Mesenchymal stem cell (in vitro differentiated cells and primary cell): ENCODE data around the gene LRSAM1.
A peak's percentile ranks its signal among the peaks of the same experiment; 100 is the strongest.

Experiments
- DNase-seq: peaks from one replicate; pipeline ENCODE4 v3.0.0-alpha.2; 2013
- H2AFZ ChIP-seq: one replicate; pipeline ENCODE4 v1.6.1; 2013; ENCODE audit warnings: low read depth, mild to moderate bottlenecking, control low read depth, inconsistent platforms, low read length, moderate library complexity
- H2AK5ac ChIP-seq: 2 replicates; pipeline ENCODE4 v1.6.1; 2013; ENCODE audit warnings: low read length, moderate library complexity, mild to moderate bottlenecking, inconsistent platforms; ENCODE audit not compliant: severe bottlenecking
- H2BK120ac ChIP-seq: one replicate; pipeline ENCODE4 v1.6.1; 2013; ENCODE audit warnings: low read depth, mild to moderate bottlenecking, inconsistent platforms, low read length, moderate library complexity
- H2BK12ac ChIP-seq, 2 experiments: one replicate each; pipeline ENCODE4 v1.6.1; 2013; ENCODE audit warnings: inconsistent platforms in 2 of 2, low read length in 2 of 2, mild to moderate bottlenecking in 2 of 2, moderate library complexity in 2 of 2, control low read depth in 1 of 2
- H2BK15ac ChIP-seq: one replicate; pipeline ENCODE4 v1.6.1; 2013; ENCODE audit warnings: mild to moderate bottlenecking, low read depth, inconsistent platforms; ENCODE audit not compliant: poor library complexity, severe bottlenecking
- H2BK5ac ChIP-seq: 2 replicates; pipeline ENCODE4 v1.6.1; 2013; ENCODE audit warnings: low read depth, mild to moderate bottlenecking, low read length, control low read depth, inconsistent platforms; ENCODE audit not compliant: poor library complexity, severe bottlenecking
- H3K14ac ChIP-seq, 2 experiments: one replicate each; pipeline ENCODE4 v1.6.1; 2013; ENCODE audit warnings: inconsistent platforms in 2 of 2, low read length in 2 of 2, control low read depth in 1 of 2, mild to moderate bottlenecking in 1 of 2, moderate library complexity in 1 of 2
- H3K18ac ChIP-seq, 2 experiments: one replicate each; pipeline ENCODE4 v1.6.1; 2013; ENCODE audit warnings: inconsistent platforms in 2 of 2, low read length in 2 of 2, control low read depth in 1 of 2, low read depth in 1 of 2, mild to moderate bottlenecking in 1 of 2
- H3K23ac ChIP-seq, 2 experiments: one replicate each; pipeline ENCODE4 v1.6.1; 2013; ENCODE audit warnings: inconsistent platforms in 2 of 2, low read length in 2 of 2, mild to moderate bottlenecking in 2 of 2, moderate library complexity in 2 of 2, control low read depth in 1 of 2
- H3K27ac ChIP-seq: 2 replicates; pipeline ENCODE4 v1.5.1; 2013; ENCODE audit warnings: mild to moderate bottlenecking, moderate library complexity, low read length, control low read depth, inconsistent platforms; ENCODE audit not compliant: poor library complexity, severe bottlenecking
- H3K27me3 ChIP-seq, 2 experiments: 2 replicates each; pipeline versions ENCODE4 v1.6.1 to v1.7.0; 2013; ENCODE audit warnings: low read length in 2 of 2, mild to moderate bottlenecking in 2 of 2, moderate library complexity in 2 of 2, control low read depth in 1 of 2, inconsistent platforms in 1 of 2; ENCODE audit not compliant: control insufficient read depth in 1 of 2, insufficient read depth in 1 of 2
- H3K36me3 ChIP-seq, 2 experiments: 2 replicates each; pipeline versions ENCODE4 v1.6.1 to v1.7.0; 2013; ENCODE audit warnings: low read length in 2 of 2, control low read depth in 1 of 2, inconsistent platforms in 1 of 2, low read depth in 1 of 2, mild to moderate bottlenecking in 1 of 2; ENCODE audit not compliant: insufficient read depth in 2 of 2, control insufficient read depth in 1 of 2
- H3K4ac ChIP-seq, 2 experiments: one replicate each; pipeline ENCODE4 v1.6.1; 2013; ENCODE audit warnings: inconsistent platforms in 2 of 2, low read length in 2 of 2, mild to moderate bottlenecking in 2 of 2, moderate library complexity in 2 of 2, control low read depth in 1 of 2, low read depth in 1 of 2
- H3K4me1 ChIP-seq: 2 replicates; pipeline ENCODE4 v1.6.1; 2013; ENCODE audit warnings: low read depth, low read length, control low read depth; ENCODE audit not compliant: control insufficient read depth, insufficient read depth
- H3K4me2 ChIP-seq: 2 replicates; pipeline ENCODE4 v1.6.1; 2013; ENCODE audit warnings: low read length, mild to moderate bottlenecking, inconsistent platforms; ENCODE audit not compliant: poor library complexity, severe bottlenecking
- H3K4me3 ChIP-seq, 2 experiments: 2 replicates each; pipeline versions ENCODE4 v1.5.1 to v1.7.0; 2013; ENCODE audit warnings: low read length in 2 of 2, mild to moderate bottlenecking in 2 of 2, control low read depth in 1 of 2, low read depth in 1 of 2; ENCODE audit not compliant: insufficient read depth in 1 of 2
- H3K79me1 ChIP-seq: replicated peaks from 2 replicates; pipeline ENCODE4 v1.6.1; 2013; ENCODE audit warnings: mild to moderate bottlenecking, control low read depth, low read length, inconsistent platforms; ENCODE audit not compliant: poor library complexity, severe bottlenecking
- H3K9ac ChIP-seq: 2 replicates; pipeline ENCODE4 v1.7.0; 2013; ENCODE audit warnings: mild to moderate bottlenecking, low read length, moderate library complexity
- H3K9me3 ChIP-seq: 2 replicates; pipeline ENCODE4 v1.7.0; 2013; ENCODE audit warnings: mild to moderate bottlenecking, low read length; ENCODE audit not compliant: control insufficient read depth
- H4K8ac ChIP-seq: one replicate; pipeline ENCODE4 v1.6.1; 2013; ENCODE audit warnings: inconsistent platforms, mild to moderate bottlenecking, low read length, moderate library complexity
- H4K91ac ChIP-seq: one replicate; pipeline ENCODE4 v1.6.1; 2013; ENCODE audit warnings: mild to moderate bottlenecking, low read length, inconsistent platforms
- WGBS: methylation state at CpG from one replicate; pipeline ENCODE4 v1.1.7; 2013; ENCODE audit warnings: mixed read lengths; 5-methylcytosine and 5-hydroxymethylcytosine counted together

Gene LRSAM1

DNA sequence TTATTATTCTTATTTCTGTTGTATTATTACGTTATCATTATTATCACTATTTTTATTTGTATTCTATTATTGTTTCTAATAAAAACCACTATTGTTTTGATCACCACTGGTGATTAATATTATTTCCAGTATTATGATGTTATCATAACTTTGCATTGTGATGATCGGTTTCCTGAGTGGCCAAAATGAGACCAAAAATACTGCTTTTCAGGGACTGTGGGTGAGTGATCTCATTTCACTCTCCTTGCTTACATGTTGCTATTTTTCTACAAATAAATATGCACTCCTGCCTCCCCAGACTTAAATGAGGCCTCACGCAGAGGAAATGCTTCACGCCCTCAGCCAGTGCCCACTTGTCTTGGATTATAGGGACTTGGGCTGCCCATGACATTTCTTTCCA is 78.4 kb downstream of the LRSAM1 start:
- no peaks in the 10 kb centered on the region for H3K9me3 ChIP-seq
- H3K27ac ChIP-seq = peak overlapping the region; percentile 30
- WGBS = 90% methylated on average over 2 of the region's 4 CpGs
- no peak overlapping the region for H3K4me3 ChIP-seq
- no peak overlapping the region for H3K14ac ChIP-seq
- no peaks in the 10 kb centered on the region for H3K27me3 ChIP-seq
- no peak overlapping the region for H2BK120ac ChIP-seq
- H4K91ac ChIP-seq = no peak overlapping the region
- H2AK5ac ChIP-seq = no peak overlapping the region
- H2BK15ac ChIP-seq = no peak overlapping the region
- peaks cover 6% of the 10 kb centered on the region for H3K79me1 ChIP-seq
- H3K18ac ChIP-seq = peak overlapping the region in 1 of 2 experiments; percentile 35
- H3K36me3 ChIP-seq = peaks cover 81 to 86% of the 10 kb centered on the region in 2 experiments
- no peak overlapping the region for H4K8ac ChIP-seq
- H3K23ac ChIP-seq = no peak overlapping the region
- H2AFZ ChIP-seq = no peak overlapping the region
- H3K4me2 ChIP-seq = no peak overlapping the region
- H3K9ac ChIP-seq = no peak overlapping the region
- no peak overlapping the region for H3K4ac ChIP-seq
- no peak overlapping the region for H2BK5ac ChIP-seq
- DNase-seq = no peak
- H2BK12ac ChIP-seq = no peak overlapping the region
- peaks cover 42% of the 10 kb centered on the region for H3K4me1 ChIP-seq

DNA sequence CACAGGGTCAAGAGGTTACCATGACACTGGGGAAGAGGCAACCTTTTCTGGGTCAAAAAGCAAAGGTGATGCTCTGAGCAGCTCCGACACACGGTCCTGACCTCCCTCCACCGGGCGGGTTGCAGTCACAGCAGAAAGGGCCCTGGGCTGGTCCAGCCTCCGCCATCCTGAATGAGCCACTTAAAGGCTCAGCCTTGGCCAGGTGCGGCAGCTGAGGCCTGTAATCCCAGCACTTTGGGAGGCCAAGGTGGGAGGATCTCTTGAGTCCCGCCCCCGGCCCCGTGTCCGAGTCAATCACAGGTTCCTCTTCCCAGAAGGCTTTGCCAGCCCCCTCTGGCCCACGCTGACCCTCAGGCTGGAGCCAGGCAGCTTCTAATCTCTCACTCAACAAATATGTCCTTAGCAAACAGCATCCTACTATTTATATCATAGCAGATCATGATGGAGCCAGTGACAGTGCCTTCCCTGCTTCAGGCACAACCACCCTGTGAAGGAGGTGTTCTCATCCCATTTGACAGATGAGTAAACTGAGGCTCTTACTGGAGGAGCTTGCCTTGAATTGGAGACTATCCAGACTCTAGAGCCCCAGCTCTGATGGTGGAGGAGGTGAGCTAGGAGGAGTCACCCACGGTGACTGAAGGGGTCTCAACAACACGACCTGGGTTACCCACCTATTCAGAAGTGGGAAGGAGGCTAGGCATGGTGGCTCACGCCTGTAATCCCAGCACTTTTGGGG is 79.1 kb downstream of the LRSAM1 start:
- 94% methylated on average over 14 of the region's 14 CpGs for WGBS
- Histone ChIP-seq H2AFZ (no peak overlapping the region), H2BK120ac (no peak overlapping the region), H2BK15ac (no peak overlapping the region), H4K91ac (no peak overlapping the region), H3K14ac (no peak overlapping the region), H3K27ac (peak overlapping the region; percentile 30), H3K4ac (no peak overlapping the region), H3K4me1 (peaks cover 44% of the 10 kb centered on the region), H3K4me3 (no peak overlapping the region), H2BK12ac (no peak overlapping the region), H4K8ac (no peak overlapping the region), H3K9me3 (no peaks in the 10 kb centered on the region), H3K27me3 (no peaks in the 10 kb centered on the region), H3K79me1 (peaks cover 6% of the 10 kb centered on the region), H3K36me3 (peaks cover 81 to 86% of the 10 kb centered on the region in 2 experiments), H3K23ac (no peak overlapping the region), H2BK5ac (no peak overlapping the region), H3K9ac (peak overlapping the region; percentile 12), H2AK5ac (peak overlapping the region; percentile 2), H3K18ac (peak overlapping the region in 1 of 2 experiments; percentile 35), H3K4me2 (no peak overlapping the region)
- DNase-seq = no peak

DNA sequence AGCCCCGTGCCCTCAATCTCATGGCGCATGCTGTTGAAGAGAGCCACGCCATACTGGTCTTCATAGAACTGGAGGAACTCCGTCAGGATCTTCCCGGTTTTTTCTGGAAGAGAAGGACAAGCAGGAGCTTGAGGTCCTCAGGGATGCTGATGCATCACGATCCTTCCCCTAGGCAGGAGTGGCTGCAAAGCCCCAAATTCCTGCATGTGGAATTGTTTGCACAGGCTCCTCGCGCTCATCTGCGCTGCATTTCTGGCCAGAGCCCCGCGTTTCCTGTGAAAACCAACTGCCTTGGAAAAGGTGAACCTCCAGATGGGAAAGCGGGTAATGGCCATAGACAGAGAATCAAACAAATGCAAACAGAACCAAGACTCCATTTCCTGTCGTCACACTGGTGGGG is 80.4 kb downstream of the LRSAM1 start:
- WGBS = 87% methylated on average over 13 of the region's 13 CpGs
- no peak overlapping the region for H3K4me3 ChIP-seq

DNA sequence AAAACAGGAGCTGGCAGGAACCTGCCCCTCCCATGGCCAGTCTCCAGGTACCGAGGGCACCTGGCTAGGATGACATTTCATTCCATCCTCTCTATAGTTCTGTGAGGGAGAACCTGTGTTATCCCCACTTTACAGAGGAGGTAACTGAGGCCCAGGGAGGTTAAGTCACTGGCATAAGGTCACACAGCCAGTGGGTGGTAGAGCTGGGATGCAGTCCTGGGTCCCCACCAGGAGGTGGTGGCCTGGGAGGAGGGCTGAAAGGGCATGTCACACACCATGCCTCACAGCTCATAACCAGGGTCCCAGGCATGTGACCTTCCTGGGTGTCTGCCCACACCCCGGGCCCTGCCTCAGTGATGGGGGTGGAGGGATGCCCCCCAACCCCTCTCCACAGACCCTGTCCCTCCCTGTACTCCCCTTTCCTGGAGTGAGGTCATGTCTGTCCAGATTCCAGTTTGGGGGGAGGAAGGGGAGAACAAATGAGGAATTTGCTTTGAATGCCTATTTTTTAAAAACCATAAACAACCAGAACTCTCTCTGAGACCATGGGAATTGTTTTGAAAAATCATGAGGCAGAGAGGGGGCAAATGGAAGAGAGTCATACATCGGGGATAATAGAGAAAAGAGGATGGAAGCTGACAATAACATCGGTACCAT is 83.1 kb downstream of the LRSAM1 start:
- peak overlapping the region; percentile 30 for H2BK15ac ChIP-seq
- H4K8ac ChIP-seq = no peak overlapping the region
- H3K4ac ChIP-seq = no peak overlapping the region
- H3K14ac ChIP-seq = no peak overlapping the region
- peak overlapping the region in 1 of 2 experiments; percentile 30 for H3K23ac ChIP-seq
- no peak overlapping the region for H3K4me3 ChIP-seq
- H3K9me3 ChIP-seq = no peaks in the 10 kb centered on the region
- H2BK12ac ChIP-seq = no peak overlapping the region
- H3K4me2 ChIP-seq = no peak overlapping the region
- H2AK5ac ChIP-seq = peak overlapping the region; percentile 21
- H4K91ac ChIP-seq = no peak overlapping the region
- H3K4me1 ChIP-seq = peaks cover 64% of the 10 kb centered on the region
- no peak for DNase-seq
- 96% methylated on average over 3 of the region's 4 CpGs for WGBS
- peak overlapping the region in 1 of 2 experiments; percentile 67 for H3K18ac ChIP-seq
- no peaks in the 10 kb centered on the region for H3K27me3 ChIP-seq
- H3K36me3 ChIP-seq = peaks cover 51 to 62% of the 10 kb centered on the region in 2 experiments
- peak overlapping the region; percentile 44 for H3K9ac ChIP-seq
- H2AFZ ChIP-seq = no peak overlapping the region
- H3K79me1 ChIP-seq = peaks cover 3% of the 10 kb centered on the region
- H2BK120ac ChIP-seq = no peak overlapping the region
- no peak overlapping the region for H2BK5ac ChIP-seq
- H3K27ac ChIP-seq = peak overlapping the region; percentile 85

More for the DNA sequence above, 80.4 kb downstream of the LRSAM1 start:
- no peak overlapping the region for H2BK5ac ChIP-seq
- DNase-seq = no peak
- H2BK120ac ChIP-seq = no peak overlapping the region
- H3K23ac ChIP-seq = peak overlapping the region in 1 of 2 experiments; percentile 66
- peaks cover 75 to 85% of the 10 kb centered on the region in 2 experiments for H3K36me3 ChIP-seq
- H3K18ac ChIP-seq = peak overlapping the region in 1 of 2 experiments; percentile 28
- no peak overlapping the region for H2BK15ac ChIP-seq
- no peak overlapping the region for H4K91ac ChIP-seq
- H3K27me3 ChIP-seq = no peaks in the 10 kb centered on the region
- H2AFZ ChIP-seq = no peak overlapping the region
- H3K9ac ChIP-seq = no peak overlapping the region
- H3K14ac ChIP-seq = no peak overlapping the region
- H3K4ac ChIP-seq = no peak overlapping the region
- no peak overlapping the region for H2BK12ac ChIP-seq
- H3K4me1 ChIP-seq = peaks cover 55% of the 10 kb centered on the region
- no peak overlapping the region for H3K4me2 ChIP-seq
- peak overlapping the region; percentile 63 for H2AK5ac ChIP-seq
- peaks cover 3% of the 10 kb centered on the region for H3K79me1 ChIP-seq
- peak overlapping the region; percentile 11 for H3K27ac ChIP-seq
- peak overlapping the region; percentile 4 for H4K8ac ChIP-seq
- no peaks in the 10 kb centered on the region for H3K9me3 ChIP-seq
